AG09319 (cell line): ENCODE data around the gene FBXO2.

ENCODE experiments used
- DNase-seq: peaks from one replicate; pipeline ENCODE4 v3.0.0-alpha.2; 2010; ENCODE audit warnings: low read depth; ENCODE audit errors: extremely low read depth
- TF ChIP-seq, protein P1 (sequence below): IDR thresholded peaks from 2 replicates; pipeline ENCODE4 v1.5.1; 2011; ENCODE audit warnings: low read depth, mild to moderate bottlenecking, inconsistent platforms, low read length, moderate library complexity

FBXO2 gene

DNA sequence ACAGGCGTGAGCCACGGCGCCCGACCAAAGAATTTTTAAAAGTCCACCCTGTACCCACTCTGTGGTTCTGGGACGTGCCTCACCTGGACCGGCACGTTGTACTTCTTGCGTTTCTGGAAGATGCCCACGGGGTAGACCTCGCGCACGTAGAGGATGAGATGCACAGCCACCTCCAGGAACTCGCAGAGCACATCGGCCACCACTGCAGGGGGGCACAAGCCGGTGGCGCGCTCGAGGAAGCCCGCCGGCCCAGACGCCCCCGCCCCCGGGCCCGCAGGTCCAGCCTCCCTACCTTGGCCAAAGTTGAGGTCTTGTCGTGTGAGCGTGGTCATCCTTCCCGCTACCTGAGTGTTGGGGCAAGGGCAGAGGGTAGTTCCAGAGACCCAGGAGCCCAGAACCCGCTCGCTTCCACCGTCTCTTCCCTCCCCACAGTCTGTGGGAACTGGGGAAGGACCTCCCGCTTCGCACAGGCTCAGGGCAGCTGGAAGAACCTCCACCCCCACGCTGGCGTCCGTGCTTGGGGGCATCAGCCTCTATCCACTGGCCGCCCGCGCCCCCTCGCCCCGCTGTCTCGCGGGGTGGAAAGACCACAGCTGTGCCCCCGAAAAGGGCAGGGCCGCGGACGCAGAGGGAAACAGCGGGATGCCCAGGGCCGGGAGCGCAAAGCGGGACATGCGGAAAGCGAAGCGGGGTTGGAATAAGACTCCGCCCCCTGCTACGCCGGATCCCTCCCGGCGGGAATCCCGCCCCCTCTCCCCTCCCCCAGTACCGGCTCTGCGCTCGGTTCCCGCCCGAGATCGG lies 26.2 kb upstream of the FBXO2 start:
- DNase-seq: no peak
- TF ChIP-seq, protein P1, sequence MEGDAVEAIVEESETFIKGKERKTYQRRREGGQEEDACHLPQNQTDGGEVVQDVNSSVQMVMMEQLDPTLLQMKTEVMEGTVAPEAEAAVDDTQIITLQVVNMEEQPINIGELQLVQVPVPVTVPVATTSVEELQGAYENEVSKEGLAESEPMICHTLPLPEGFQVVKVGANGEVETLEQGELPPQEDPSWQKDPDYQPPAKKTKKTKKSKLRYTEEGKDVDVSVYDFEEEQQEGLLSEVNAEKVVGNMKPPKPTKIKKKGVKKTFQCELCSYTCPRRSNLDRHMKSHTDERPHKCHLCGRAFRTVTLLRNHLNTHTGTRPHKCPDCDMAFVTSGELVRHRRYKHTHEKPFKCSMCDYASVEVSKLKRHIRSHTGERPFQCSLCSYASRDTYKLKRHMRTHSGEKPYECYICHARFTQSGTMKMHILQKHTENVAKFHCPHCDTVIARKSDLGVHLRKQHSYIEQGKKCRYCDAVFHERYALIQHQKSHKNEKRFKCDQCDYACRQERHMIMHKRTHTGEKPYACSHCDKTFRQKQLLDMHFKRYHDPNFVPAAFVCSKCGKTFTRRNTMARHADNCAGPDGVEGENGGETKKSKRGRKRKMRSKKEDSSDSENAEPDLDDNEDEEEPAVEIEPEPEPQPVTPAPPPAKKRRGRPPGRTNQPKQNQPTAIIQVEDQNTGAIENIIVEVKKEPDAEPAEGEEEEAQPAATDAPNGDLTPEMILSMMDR: no peak

DNA sequence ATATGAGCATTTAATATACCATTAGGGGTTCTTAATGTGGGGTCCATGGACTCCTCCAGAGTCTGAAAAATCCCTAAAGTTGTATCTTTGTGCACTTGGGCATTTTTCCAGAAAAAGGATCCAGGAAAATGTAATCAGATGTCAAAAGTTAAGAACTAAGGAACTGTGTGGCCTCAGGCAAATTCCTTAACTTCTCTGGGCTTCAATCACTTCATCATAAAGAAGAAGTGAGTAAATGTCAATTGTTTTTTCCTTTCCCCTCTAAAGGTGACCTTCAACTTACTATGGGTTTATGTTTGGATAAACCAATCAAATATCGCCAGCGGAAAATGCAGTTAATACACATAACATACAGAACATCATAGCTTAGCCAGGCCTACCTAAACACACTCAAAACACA lies 24.2 kb upstream of the FBXO2 start:
- DNase-seq: no peak
- TF ChIP-seq, protein P1: no peak

DNA sequence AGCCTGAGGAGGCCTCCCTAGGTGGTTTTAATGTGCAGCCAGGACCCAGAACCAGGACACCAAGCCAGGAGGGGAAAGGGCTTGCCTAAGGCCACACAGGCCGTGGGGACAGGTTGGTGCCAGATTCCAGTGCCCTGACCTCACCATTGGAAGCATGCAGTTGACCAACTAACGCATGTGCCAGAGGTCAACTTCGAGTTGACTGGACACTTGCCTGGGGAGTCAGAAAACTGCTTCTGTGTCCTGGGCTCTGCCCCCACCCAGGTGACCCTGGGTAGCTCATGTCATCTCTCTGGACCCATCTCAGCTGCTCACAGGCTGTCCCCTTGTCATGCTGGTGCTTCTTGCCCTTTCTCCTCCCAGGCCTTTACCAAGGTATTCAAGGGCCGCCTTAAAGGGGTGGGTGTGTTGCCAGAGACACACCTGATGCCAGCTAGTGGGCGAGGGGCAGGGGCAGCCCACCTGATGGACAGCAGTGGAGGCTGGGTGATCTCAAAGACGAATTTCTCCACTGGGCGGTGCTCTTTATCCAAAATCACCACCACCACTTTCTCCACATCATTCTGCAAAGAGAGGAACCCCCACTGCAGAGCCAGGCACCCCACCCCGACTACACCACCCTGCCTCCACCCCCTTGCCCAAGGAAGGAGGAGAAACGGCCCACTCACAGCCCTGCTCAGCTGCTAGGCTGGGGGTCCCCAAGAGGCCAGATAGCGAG lies 22.3 kb upstream of the FBXO2 start:
- DNase-seq: no peak
- TF ChIP-seq, protein P1: no peak

DNA sequence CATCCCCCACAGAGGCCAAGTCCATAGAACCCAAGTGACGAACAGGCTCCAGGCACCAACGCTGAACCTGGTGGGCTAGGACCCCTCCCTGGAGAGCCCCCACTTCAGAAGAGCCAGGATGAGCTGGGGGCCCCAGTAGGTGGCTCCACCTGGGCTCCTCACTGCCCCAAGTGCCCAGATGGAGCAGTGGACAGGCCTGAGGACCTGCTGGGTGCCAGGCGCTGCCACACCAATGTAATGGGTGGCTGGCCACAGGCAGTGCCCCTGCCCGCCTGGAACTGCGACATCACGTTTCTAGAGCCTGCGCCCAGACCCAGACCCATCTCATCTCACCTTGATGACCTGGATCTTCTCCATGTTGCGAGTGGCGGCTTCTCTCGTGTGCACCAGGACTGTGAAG lies 21.1 kb upstream of the FBXO2 start:
- DNase-seq: no peak
- TF ChIP-seq, protein P1: no peak

DNA sequence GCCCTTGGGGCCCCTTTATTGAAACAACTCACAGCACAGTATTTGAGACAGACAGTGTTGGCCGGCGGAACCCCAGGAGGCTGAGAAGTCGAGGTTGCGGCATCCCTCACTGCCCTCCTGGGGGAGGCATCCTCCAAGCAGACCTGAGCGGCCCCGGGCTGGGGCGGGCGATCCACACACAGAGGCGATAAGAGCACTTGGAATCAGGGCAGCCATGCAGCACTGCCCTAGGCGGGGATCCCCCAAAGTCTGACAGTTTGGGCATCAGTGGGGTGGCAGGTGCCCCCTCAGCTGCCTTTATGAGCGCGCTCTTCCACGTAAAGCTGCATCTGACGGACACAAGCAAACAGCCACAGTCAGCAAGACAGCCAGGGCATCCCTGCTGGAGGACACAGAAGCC lies 20.3 kb upstream of the FBXO2 start:
- DNase-seq: no peak
- TF ChIP-seq, protein P1: no peak

DNA sequence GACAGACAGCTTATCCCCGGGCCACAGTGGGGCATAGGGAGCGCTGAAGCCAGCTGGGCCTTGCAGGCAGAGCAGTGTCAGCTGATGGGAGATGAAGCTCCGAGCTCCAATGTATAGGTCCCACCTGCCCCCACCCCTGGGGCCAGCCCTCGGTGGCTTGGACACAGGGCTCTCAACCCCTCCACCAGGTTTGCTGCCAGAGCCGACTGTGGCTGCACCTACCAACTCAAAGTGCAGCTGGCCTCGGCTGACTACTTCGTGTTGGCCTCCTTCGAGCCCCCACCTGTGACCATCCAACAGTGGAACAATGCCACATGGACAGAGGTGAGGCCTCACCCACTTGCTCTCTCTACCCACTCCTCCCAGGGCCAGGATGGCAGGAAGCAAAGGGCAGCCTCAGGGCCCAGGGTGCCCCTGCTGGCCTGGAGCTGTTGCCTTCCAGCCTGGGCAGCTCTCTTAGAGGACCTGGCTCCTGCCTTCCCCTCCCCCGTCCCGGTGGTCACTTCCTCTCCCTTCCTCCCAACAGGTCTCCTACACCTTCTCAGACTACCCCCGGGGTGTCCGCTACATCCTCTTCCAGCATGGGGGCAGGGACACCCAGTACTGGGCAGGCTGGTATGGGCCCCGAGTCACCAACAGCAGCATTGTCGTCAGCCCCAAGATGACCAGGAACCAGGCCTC lies 19.0 kb upstream of the FBXO2 start:
- no peak for DNase-seq
- TF ChIP-seq, protein P1: no peak
